ENCODE measurements around the gene KDM1A. TPM values are rescaled to one million over a fixed set of nuclear protein-coding genes. Genes with fewer than 3 reads are reported as not detected.

The KDM1A gene
- total and polyA plus RNA-seq, 9 of the 15 experiments (the other 6 are each of a cell fraction or from before 2014, with no cell fraction given): 59.2 to 181 (median 168) TPM

DNA sequence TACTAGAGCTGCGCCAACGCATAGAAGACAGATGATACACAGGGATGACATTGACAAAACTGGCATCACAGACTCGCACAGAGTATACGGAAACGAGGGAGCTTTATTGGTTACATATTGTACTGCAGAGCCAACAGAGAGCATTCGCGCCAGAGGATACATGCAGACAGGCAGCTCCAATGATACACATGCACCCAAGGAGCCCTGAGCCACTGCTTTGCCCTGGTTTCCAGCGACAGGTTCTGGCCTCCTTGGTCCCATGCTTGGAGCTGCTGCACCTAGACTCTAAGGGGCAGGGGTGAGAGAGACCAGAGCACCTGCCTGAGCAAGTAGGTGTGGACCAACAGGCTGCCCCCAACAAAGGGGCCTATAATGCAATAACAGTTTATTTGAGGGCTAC is 65.6 kb downstream of the KDM1A start:
- Histone ChIP-seq H3K9ac (ENCODE audit: insufficient read depth in 1 of 2, low read depth in 2 of 2, low read length in 2 of 2) (no peak overlapping the region), H3K27ac (ENCODE audit: extremely low read depth, low read depth, low read length) (no peak overlapping the region), H3K4me3 (no peak overlapping the region), H3K9me3 (replicated peaks; ENCODE audit: control insufficient read depth, insufficient read depth, low read depth, low read length) (no peaks in the 10 kb centered on the region), H2AFZ (ENCODE audit: low read depth, low read length) (no peak overlapping the region), H3K9me1 (ENCODE audit: control insufficient read depth, insufficient read depth, low read length) (no peaks in the 10 kb centered on the region), H3K27me3 (ENCODE audit: control insufficient read depth in 2 of 2, insufficient read depth in 2 of 2, low read length in 2 of 2) (no peaks in the 10 kb centered on the region), H3K4me2 (ENCODE audit: insufficient read depth, low read length) (no peak overlapping the region), H4K20me1 (replicated peaks; ENCODE audit: control insufficient read depth, insufficient read depth, low read length) (peaks cover 4% of the 10 kb centered on the region; the same call in 1 of the 2 replicates), H3K36me3 (ENCODE audit: control insufficient read depth, insufficient read depth, low read length) (peaks cover 95% of the 10 kb centered on the region), H3K4me1 (replicated peaks in 1 of 2; ENCODE audit: control insufficient read depth in 2 of 2, insufficient read depth in 2 of 2, low read length in 2 of 2) (no peaks in the 10 kb centered on the region), H3K79me2 (ENCODE audit: control insufficient read depth, insufficient read depth, low read length) (no peaks in the 10 kb centered on the region)
- ChIA-PET CTCF (ENCODE audit: low intra/inter-chr PET ratio) (interaction anchor here (0.6 kb wide), 1 partner anchor 467 kb away, joined by 3 read pairs; no protein-coding TSS in a partner anchor), POLR2A (interaction anchor here (0.6 to 2.4 kb wide), 9 partner anchors 9 to 622 kb away, joined by 3 to 8 read pairs (median 4); partner anchors contain the start of gene KDM1A)
- in situ Hi-C loops (cut with MboI) (no loop called here), intact Hi-C loops (cut with micrococcal nuclease) (loop anchor here (5.0 to 10.0 kb wide), 2 partner anchors 108 to 320 kb away; no protein-coding TSS in a partner anchor)
- 96% methylated on average over 8 of the region's 8 CpGs for WGBS (ENCODE audit: insufficient coverage, low coverage, missing lambda C conversion rate)
- ATAC-seq (peak; percentile 11; the same call in 2 of the 3 replicates), DNase-seq (ENCODE audit: extremely low read depth in 1 of 4, low spot score in 3 of 4) (no peak), FAIRE-seq (no peak)
- no TSS peak for BruUV-seq (replicated peaks)
- TF ChIP-seq DPF2 (IDR thresholded peaks at IDR 0.05) (no peak), KLF6 (CRISPR knock-in tag; IDR thresholded peaks at IDR 0.05; ENCODE audit: borderline replicate concordance) (no peak), NFRKB (IDR thresholded peaks at IDR 0.05; ENCODE audit: low read depth) (no peak), TEAD1 (CRISPR knock-in tag; IDR thresholded peaks at IDR 0.05) (no peak), KDM4B (IDR thresholded peaks at IDR 0.05; ENCODE audit: borderline replicate concordance in 2 of 2, low read depth in 1 of 2) (no peak), TRIM28 (IDR thresholded peaks at IDR 0.05) (no peak), POLR2B (IDR thresholded peaks at IDR 0.05; ENCODE audit: low read depth, partially characterized antibody) (peak; percentile 22), MECOM (CRISPR knock-in tag; IDR thresholded peaks at IDR 0.05) (no peak), U2AF2 (optimal IDR thresholded peaks at IDR 0.05; ENCODE audit: low read depth, low read length) (no peak), POLR2AphosphoS2 (IDR thresholded peaks at IDR 0.05; ENCODE audit: low read length) (peak; percentile 65; the same call in 1 of the 2 replicates), PTBP1 (IDR thresholded peaks at IDR 0.05; ENCODE audit: low read depth, low read length) (no peak), SUPT5H (IDR thresholded peaks at IDR 0.05) (peak; percentile 32; the same call in 1 of the 2 replicates)
- TF ChIP-seq, protein P1, sequence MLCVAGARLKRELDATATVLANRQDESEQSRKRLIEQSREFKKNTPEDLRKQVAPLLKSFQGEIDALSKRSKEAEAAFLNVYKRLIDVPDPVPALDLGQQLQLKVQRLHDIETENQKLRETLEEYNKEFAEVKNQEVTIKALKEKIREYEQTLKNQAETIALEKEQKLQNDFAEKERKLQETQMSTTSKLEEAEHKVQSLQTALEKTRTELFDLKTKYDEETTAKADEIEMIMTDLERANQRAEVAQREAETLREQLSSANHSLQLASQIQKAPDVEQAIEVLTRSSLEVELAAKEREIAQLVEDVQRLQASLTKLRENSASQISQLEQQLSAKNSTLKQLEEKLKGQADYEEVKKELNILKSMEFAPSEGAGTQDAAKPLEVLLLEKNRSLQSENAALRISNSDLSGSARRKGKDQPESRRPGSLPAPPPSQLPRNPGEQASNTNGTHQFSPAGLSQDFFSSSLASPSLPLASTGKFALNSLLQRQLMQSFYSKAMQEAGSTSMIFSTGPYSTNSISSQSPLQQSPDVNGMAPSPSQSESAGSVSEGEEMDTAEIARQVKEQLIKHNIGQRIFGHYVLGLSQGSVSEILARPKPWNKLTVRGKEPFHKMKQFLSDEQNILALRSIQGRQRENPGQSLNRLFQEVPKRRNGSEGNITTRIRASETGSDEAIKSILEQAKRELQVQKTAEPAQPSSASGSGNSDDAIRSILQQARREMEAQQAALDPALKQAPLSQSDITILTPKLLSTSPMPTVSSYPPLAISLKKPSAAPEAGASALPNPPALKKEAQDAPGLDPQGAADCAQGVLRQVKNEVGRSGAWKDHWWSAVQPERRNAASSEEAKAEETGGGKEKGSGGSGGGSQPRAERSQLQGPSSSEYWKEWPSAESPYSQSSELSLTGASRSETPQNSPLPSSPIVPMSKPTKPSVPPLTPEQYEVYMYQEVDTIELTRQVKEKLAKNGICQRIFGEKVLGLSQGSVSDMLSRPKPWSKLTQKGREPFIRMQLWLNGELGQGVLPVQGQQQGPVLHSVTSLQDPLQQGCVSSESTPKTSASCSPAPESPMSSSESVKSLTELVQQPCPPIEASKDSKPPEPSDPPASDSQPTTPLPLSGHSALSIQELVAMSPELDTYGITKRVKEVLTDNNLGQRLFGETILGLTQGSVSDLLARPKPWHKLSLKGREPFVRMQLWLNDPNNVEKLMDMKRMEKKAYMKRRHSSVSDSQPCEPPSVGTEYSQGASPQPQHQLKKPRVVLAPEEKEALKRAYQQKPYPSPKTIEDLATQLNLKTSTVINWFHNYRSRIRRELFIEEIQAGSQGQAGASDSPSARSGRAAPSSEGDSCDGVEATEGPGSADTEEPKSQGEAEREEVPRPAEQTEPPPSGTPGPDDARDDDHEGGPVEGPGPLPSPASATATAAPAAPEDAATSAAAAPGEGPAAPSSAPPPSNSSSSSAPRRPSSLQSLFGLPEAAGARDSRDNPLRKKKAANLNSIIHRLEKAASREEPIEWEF (CRISPR knock-in tag; IDR thresholded peaks at IDR 0.05): no peak
- TF ChIP-seq, protein P2, sequence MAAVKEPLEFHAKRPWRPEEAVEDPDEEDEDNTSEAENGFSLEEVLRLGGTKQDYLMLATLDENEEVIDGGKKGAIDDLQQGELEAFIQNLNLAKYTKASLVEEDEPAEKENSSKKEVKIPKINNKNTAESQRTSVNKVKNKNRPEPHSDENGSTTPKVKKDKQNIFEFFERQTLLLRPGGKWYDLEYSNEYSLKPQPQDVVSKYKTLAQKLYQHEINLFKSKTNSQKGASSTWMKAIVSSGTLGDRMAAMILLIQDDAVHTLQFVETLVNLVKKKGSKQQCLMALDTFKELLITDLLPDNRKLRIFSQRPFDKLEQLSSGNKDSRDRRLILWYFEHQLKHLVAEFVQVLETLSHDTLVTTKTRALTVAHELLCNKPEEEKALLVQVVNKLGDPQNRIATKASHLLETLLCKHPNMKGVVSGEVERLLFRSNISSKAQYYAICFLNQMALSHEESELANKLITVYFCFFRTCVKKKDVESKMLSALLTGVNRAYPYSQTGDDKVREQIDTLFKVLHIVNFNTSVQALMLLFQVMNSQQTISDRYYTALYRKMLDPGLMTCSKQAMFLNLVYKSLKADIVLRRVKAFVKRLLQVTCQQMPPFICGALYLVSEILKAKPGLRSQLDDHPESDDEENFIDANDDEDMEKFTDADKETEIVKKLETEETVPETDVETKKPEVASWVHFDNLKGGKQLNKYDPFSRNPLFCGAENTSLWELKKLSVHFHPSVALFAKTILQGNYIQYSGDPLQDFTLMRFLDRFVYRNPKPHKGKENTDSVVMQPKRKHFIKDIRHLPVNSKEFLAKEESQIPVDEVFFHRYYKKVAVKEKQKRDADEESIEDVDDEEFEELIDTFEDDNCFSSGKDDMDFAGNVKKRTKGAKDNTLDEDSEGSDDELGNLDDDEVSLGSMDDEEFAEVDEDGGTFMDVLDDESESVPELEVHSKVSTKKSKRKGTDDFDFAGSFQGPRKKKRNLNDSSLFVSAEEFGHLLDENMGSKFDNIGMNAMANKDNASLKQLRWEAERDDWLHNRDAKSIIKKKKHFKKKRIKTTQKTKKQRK (IDR thresholded peaks at IDR 0.05; ENCODE audit: borderline replicate concordance, low read depth, low read length): no peak

All from K562 (cell line).